ENCODE data around the gene FLT3LG. TPM values are rescaled to one million over a fixed set of nuclear protein-coding genes. Genes with fewer than 3 reads are reported as not detected.

The FLT3LG gene
- total RNA-seq, 1 donor from 2014 or later: 1.4 TPM

DNA sequence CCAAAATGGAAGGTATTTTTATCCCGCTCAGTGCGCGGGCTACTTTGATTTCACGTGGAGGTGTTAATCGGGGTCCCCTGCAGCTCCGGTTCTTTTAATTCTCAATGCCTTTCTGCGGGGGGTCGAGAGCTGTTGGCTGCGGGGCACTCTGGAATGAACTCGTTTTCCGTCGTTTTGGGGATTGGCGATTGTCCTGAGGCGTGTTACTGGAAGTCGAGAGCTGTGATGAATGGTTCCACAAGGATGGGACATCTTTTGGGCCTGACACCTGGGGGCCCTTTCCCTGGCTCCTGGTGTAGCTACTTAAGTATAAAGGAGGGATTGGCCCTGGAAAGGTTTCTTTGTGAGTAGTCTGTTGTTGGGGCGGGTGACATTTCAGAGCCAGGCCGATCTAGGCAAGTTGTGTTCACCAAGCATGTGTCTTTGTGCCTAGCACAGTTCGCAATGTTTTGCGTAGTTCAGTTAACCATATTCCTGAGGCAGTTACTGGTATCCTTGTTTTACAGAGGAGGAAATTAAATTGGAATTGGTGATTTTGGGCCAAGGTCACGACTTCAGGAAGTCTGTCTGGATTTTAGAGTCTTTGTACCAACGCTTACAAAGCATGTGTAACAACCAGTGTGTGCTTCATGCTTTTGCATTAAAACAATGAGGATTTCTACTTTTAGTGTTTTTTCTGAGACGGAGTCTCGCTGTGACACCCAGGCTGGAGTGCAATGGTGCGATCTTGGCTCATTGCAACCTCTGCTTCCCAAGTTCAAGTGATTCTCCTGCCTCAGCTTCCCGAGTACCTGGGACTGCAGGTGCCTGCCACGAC lies 14.2 kb downstream of the FLT3LG start:
- H3K4me1 Mint-ChIP-seq (ENCODE audit: unreplicated experiment): peaks cover 22% of the 10 kb centered on the region
- H3K27me3 Mint-ChIP-seq (ENCODE audit: unreplicated experiment): peaks cover 24% of the 10 kb centered on the region
- TF ChIP-seq, protein P1, sequence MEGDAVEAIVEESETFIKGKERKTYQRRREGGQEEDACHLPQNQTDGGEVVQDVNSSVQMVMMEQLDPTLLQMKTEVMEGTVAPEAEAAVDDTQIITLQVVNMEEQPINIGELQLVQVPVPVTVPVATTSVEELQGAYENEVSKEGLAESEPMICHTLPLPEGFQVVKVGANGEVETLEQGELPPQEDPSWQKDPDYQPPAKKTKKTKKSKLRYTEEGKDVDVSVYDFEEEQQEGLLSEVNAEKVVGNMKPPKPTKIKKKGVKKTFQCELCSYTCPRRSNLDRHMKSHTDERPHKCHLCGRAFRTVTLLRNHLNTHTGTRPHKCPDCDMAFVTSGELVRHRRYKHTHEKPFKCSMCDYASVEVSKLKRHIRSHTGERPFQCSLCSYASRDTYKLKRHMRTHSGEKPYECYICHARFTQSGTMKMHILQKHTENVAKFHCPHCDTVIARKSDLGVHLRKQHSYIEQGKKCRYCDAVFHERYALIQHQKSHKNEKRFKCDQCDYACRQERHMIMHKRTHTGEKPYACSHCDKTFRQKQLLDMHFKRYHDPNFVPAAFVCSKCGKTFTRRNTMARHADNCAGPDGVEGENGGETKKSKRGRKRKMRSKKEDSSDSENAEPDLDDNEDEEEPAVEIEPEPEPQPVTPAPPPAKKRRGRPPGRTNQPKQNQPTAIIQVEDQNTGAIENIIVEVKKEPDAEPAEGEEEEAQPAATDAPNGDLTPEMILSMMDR (IDR thresholded peaks at IDR 0.05; ENCODE audit: unreplicated experiment): no peak
- no peak for DNase-seq (ENCODE audit: low spot score)
- no peaks in the 10 kb centered on the region for H3K9me3 Mint-ChIP-seq (ENCODE audit: unreplicated experiment)
- H3K4me3 Mint-ChIP-seq (ENCODE audit: unreplicated experiment): peak overlapping the region; percentile 100
- peak overlapping the region; percentile 95 for H3K27ac Mint-ChIP-seq (ENCODE audit: unreplicated experiment)
- H3K36me3 Mint-ChIP-seq (ENCODE audit: low read depth, unreplicated experiment): peaks cover 38% of the 10 kb centered on the region

DNA sequence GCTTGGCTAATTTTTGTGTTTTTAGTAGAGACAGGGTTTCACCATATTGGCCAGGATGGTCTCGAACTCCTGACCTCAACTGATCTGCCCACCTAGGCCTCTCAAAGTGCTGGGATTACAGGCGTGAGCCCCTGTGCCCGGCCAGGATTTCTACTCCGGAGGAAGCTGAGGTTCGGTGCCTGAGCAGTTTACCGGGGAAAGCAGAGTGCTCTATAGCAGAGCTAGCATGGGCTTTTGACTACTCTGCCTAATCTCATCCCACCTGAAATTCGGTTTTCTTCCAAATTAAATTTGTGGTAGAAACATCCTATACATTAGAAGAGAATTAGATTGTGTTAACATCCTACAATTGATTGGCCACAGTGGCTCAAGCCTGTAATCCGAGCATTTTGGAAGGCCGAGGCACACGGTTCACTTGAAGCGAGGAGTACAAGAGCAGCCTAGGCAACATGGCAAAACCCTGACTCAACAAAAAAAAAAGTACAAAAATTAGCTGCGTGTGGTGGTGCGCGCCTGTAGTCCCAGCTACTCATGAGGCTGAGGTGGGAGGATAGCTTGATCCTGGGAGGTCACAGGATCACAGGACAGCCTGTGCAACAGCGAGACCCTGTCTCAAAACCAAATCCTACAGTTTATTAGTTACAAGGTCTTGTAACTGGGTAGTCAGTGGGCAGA lies 15.0 kb downstream of the FLT3LG start:
- TF ChIP-seq, protein P1 (IDR thresholded peaks at IDR 0.05; ENCODE audit: unreplicated experiment): no peak
- Mint-ChIP-seq H3K9me3 (ENCODE audit: unreplicated experiment) (no peaks in the 10 kb centered on the region), H3K27me3 (ENCODE audit: unreplicated experiment) (peaks cover 24% of the 10 kb centered on the region), H3K4me3 (ENCODE audit: unreplicated experiment) (peak overlapping the region; percentile 100), H3K36me3 (ENCODE audit: low read depth, unreplicated experiment) (peaks cover 38% of the 10 kb centered on the region), H3K4me1 (ENCODE audit: unreplicated experiment) (peaks cover 22% of the 10 kb centered on the region), H3K27ac (ENCODE audit: unreplicated experiment) (peak overlapping the region; percentile 80)
- no peak for DNase-seq (ENCODE audit: low spot score)

DNA sequence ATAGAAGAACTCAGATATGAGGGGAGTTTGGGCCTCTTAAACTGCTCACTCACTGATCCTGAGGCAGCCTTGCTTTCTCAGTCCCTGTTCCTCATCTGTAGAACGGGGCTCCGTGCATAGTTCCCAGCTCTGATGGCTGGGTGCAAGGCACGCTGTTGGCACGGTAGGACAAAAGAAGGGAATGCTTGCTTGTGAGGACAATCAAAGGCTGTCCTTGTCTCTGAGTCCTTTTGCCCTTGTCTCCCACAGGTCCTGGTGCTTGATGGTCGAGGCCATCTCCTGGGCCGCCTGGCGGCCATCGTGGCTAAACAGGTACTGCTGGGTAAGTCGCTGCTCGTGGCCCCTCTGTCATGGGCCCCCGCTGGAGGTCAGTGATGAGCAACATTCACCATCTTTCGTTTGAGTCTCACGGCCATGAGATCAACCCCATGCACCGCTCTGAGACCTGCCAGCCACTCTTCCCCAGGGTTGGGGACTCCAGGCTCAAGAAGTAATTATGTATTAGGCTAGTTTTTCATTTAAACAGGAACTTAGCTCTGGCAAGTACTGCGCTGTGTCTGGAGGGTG lies 15.7 kb downstream of the FLT3LG start:
- peaks cover 24% of the 10 kb centered on the region for H3K27me3 Mint-ChIP-seq (ENCODE audit: unreplicated experiment)
- H3K9me3 Mint-ChIP-seq (ENCODE audit: unreplicated experiment): no peaks in the 10 kb centered on the region
- H3K36me3 Mint-ChIP-seq (ENCODE audit: low read depth, unreplicated experiment): peaks cover 38% of the 10 kb centered on the region
- H3K4me3 Mint-ChIP-seq (ENCODE audit: unreplicated experiment): peak overlapping the region; percentile 100
- peak overlapping the region; percentile 24 for H3K27ac Mint-ChIP-seq (ENCODE audit: unreplicated experiment)
- TF ChIP-seq, protein P1 (IDR thresholded peaks at IDR 0.05; ENCODE audit: unreplicated experiment): no peak
- peaks cover 22% of the 10 kb centered on the region for H3K4me1 Mint-ChIP-seq (ENCODE audit: unreplicated experiment)
- DNase-seq (ENCODE audit: low spot score): no peak

DNA sequence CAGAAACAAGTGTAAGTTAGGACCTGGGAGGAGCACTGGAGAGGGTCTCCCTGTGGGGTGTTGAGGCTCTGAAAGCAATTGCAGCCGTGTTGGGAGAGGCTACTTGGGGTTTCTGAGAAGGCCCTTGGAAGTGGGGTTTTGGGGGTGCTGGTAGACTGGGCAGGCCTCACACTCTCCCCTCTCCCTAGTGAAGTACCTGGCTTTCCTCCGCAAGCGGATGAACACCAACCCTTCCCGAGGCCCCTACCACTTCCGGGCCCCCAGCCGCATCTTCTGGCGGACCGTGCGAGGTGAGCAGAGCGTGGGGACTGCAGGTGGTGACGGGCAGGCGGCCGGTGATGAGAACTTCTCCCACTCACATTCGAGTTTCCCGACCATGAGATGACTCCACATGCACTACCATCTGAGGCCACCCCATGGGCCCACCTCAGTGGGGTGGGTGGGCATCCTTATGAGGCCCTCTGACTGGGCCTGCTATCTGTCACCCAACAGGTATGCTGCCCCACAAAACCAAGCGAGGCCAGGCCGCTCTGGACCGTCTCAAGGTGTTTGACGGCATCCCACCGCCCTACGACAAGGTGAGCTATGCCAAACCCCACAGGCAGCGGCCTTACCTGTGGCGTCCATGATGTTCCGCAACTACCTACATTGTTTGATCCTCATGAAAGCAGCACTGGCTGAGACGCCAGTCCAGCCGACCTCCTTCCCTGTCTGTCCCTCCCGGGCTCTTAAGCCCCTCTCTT lies 16.4 kb downstream of the FLT3LG start:
- DNase-seq (ENCODE audit: low spot score): no peak
- Mint-ChIP-seq H3K9me3 (ENCODE audit: unreplicated experiment) (no peaks in the 10 kb centered on the region), H3K27ac (ENCODE audit: unreplicated experiment) (peak overlapping the region; percentile 24), H3K4me1 (ENCODE audit: unreplicated experiment) (peaks cover 22% of the 10 kb centered on the region), H3K27me3 (ENCODE audit: unreplicated experiment) (peaks cover 26% of the 10 kb centered on the region), H3K36me3 (ENCODE audit: low read depth, unreplicated experiment) (peaks cover 38% of the 10 kb centered on the region), H3K4me3 (ENCODE audit: unreplicated experiment) (no peak overlapping the region)
- TF ChIP-seq, protein P1 (IDR thresholded peaks at IDR 0.05; ENCODE audit: unreplicated experiment): no peak

Data from endothelial cell (in vitro differentiated cells).